ENCODE results near the gene CCR3.

Gene CCR3

DNA sequence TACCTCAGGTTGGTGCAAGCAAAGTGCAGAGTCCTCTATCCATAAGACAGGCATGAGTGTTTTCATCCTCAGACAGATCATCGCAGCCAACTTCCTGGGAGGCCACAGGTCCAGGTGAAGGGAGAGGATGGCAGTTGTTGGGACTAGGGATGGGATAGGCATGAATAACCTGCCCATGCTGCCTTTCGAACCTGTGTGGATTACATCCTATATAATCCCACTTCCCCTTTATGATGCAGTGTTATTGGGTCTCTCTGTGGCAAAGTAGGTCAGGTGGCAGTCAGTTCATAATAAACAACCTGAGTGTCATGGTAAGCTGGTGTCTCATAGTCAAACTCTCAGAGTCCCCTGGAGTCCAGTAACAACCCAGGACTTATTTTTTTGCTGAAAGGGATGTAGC is 40.4 kb downstream of the CCR3 start:
- no peak overlapping the region for H3K4me3 ChIP-seq (ENCODE audit: low read length, poor library complexity, severe bottlenecking)
- no peaks in the 10 kb centered on the region for H3K27me3 ChIP-seq (ENCODE audit: insufficient read depth, low read length, poor library complexity, severe bottlenecking)
- no peak overlapping the region for H2AFZ ChIP-seq (ENCODE audit: low read length)
- TF ChIP-seq, protein P1, sequence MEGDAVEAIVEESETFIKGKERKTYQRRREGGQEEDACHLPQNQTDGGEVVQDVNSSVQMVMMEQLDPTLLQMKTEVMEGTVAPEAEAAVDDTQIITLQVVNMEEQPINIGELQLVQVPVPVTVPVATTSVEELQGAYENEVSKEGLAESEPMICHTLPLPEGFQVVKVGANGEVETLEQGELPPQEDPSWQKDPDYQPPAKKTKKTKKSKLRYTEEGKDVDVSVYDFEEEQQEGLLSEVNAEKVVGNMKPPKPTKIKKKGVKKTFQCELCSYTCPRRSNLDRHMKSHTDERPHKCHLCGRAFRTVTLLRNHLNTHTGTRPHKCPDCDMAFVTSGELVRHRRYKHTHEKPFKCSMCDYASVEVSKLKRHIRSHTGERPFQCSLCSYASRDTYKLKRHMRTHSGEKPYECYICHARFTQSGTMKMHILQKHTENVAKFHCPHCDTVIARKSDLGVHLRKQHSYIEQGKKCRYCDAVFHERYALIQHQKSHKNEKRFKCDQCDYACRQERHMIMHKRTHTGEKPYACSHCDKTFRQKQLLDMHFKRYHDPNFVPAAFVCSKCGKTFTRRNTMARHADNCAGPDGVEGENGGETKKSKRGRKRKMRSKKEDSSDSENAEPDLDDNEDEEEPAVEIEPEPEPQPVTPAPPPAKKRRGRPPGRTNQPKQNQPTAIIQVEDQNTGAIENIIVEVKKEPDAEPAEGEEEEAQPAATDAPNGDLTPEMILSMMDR (conservative IDR thresholded peaks at IDR 0.05; ENCODE audit: low read length), result no peak
- no peak for TF ChIP-seq EZH2phosphoT487 (IDR thresholded peaks at IDR 0.05; ENCODE audit: borderline replicate concordance)
- peaks cover 62% of the 10 kb centered on the region for H3K4me1 ChIP-seq (ENCODE audit: insufficient read depth, low read length, poor library complexity, severe bottlenecking)
- no peaks in the 10 kb centered on the region for H3K79me2 ChIP-seq (ENCODE audit: insufficient read depth, low read length)
- no peaks in the 10 kb centered on the region for H3K9me2 ChIP-seq (replicated peaks; ENCODE audit: low read depth, low read length)
- H3K9ac ChIP-seq (ENCODE audit: low read depth, low read length, poor library complexity, severe bottlenecking), result no peak overlapping the region
- H3K9me3 ChIP-seq (ENCODE audit: insufficient read depth, low read depth, low read length), result no peaks in the 10 kb centered on the region
- no peaks in the 10 kb centered on the region for H3F3A ChIP-seq (ENCODE audit: low read depth)
- no peaks in the 10 kb centered on the region for H3K36me3 ChIP-seq (ENCODE audit: insufficient read depth, low read length)
- H4K20me1 ChIP-seq (ENCODE audit: insufficient read depth, low read length, poor library complexity, severe bottlenecking), result no peaks in the 10 kb centered on the region
- no peak overlapping the region for H3K4me2 ChIP-seq (ENCODE audit: low read depth, low read length, poor library complexity, severe bottlenecking)

DNA sequence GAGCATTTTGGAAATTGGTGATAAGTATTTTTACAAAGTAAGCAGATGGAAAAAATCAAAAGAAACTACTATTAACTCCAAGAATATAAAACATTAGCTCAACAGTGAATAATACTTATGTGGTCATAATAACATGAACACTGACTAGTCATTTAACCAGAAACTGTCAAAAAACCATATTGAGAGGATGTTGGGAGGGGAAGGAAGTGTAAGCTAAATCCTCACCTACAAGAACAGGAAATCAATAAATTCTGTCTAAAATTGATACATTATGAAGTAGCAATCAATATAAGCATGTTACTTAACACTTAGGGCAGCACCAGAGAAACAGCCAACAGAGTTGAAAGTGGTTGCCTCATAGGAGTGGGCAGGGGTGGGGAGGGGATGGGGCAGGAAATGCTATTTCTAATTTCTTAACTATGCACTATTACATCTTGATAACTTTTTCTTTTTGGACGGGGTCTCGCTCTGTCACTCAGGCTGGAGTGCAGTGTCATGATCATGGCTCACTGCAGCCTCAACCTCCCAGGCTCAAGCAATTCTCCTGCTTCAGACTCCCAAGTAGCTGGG is 41.7 kb downstream of the CCR3 start:
- H3K4me1 ChIP-seq (ENCODE audit: insufficient read depth, low read length, poor library complexity, severe bottlenecking), result peaks cover 50% of the 10 kb centered on the region
- peak overlapping the region; percentile 23 for H3K4me3 ChIP-seq (ENCODE audit: low read length, poor library complexity, severe bottlenecking)
- H2AFZ ChIP-seq (ENCODE audit: low read length), result no peak overlapping the region
- TF ChIP-seq, protein P1 (conservative IDR thresholded peaks at IDR 0.05; ENCODE audit: low read length), result no peak
- TF ChIP-seq EZH2phosphoT487 (IDR thresholded peaks at IDR 0.05; ENCODE audit: borderline replicate concordance), result no peak
- H3K9me3 ChIP-seq (ENCODE audit: insufficient read depth, low read depth, low read length), result no peaks in the 10 kb centered on the region
- no peaks in the 10 kb centered on the region for H3K27me3 ChIP-seq (ENCODE audit: insufficient read depth, low read length, poor library complexity, severe bottlenecking)
- H3F3A ChIP-seq (ENCODE audit: low read depth), result no peaks in the 10 kb centered on the region
- H4K20me1 ChIP-seq (ENCODE audit: insufficient read depth, low read length, poor library complexity, severe bottlenecking), result no peaks in the 10 kb centered on the region
- no peaks in the 10 kb centered on the region for H3K9me2 ChIP-seq (replicated peaks; ENCODE audit: low read depth, low read length)
- no peaks in the 10 kb centered on the region for H3K36me3 ChIP-seq (ENCODE audit: insufficient read depth, low read length)
- H3K9ac ChIP-seq (ENCODE audit: low read depth, low read length, poor library complexity, severe bottlenecking), result no peak overlapping the region
- H3K79me2 ChIP-seq (ENCODE audit: insufficient read depth, low read length), result no peaks in the 10 kb centered on the region
- peak overlapping the region; percentile 52 for H3K4me2 ChIP-seq (ENCODE audit: low read depth, low read length, poor library complexity, severe bottlenecking)

DNA sequence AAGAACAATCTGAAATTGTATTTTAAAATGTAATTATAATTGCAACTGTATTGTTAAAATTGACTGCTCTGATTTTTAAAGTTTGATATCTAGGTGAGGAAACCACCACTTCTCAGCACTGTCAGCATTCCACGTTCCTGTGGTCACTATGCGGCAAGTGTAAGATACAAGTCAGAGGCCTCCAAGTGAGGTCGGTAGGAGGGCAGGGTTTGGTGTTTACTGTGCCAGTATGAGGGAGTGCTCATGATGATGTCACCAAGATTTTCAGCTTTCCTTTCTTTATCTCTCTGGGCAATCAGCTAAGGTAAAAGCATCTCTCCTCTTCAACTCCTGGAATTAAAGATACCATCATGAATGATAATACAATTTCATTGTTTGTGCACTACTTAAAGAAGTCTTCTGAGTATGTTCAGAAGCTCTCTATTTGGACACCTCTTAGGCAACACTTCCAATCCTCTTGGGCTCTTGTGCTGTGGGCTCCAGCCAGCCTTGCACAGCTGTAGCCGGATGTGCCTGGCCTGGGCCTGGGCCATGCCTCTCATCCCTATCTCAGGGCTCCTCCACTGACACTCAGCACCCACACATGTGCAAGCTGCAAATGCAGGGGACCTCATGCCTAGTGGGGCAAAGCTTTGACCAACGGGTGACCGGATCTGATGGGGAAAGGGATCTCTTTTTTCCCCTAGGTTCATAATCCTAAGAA is 42.9 kb downstream of the CCR3 start:
- H3K4me2 ChIP-seq (ENCODE audit: low read depth, low read length, poor library complexity, severe bottlenecking), result no peak overlapping the region
- H2AFZ ChIP-seq (ENCODE audit: low read length), result no peak overlapping the region
- H3K9me2 ChIP-seq (replicated peaks; ENCODE audit: low read depth, low read length), result no peaks in the 10 kb centered on the region
- TF ChIP-seq, protein P1 (conservative IDR thresholded peaks at IDR 0.05; ENCODE audit: low read length), result no peak
- no peak for TF ChIP-seq EZH2phosphoT487 (IDR thresholded peaks at IDR 0.05; ENCODE audit: borderline replicate concordance)
- no peak overlapping the region for H3K9ac ChIP-seq (ENCODE audit: low read depth, low read length, poor library complexity, severe bottlenecking)
- no peak overlapping the region for H3K4me3 ChIP-seq (ENCODE audit: low read length, poor library complexity, severe bottlenecking)
- no peaks in the 10 kb centered on the region for H3K9me3 ChIP-seq (ENCODE audit: insufficient read depth, low read depth, low read length)
- no peaks in the 10 kb centered on the region for H3K27me3 ChIP-seq (ENCODE audit: insufficient read depth, low read length, poor library complexity, severe bottlenecking)
- no peaks in the 10 kb centered on the region for H3K79me2 ChIP-seq (ENCODE audit: insufficient read depth, low read length)
- no peaks in the 10 kb centered on the region for H4K20me1 ChIP-seq (ENCODE audit: insufficient read depth, low read length, poor library complexity, severe bottlenecking)
- H3F3A ChIP-seq (ENCODE audit: low read depth), result no peaks in the 10 kb centered on the region
- peaks cover 43% of the 10 kb centered on the region for H3K4me1 ChIP-seq (ENCODE audit: insufficient read depth, low read length, poor library complexity, severe bottlenecking)
- no peaks in the 10 kb centered on the region for H3K36me3 ChIP-seq (ENCODE audit: insufficient read depth, low read length)
